GM13977 (cell line): ENCODE data around the gene APOBEC2.
"Not testable (repeated sequence)": the region's sequence is repeated elsewhere in the genome, so short reads cannot be mapped to it uniquely, and the experiment has no call there.

Source experiments
- DNase-seq: peaks from one replicate; pipeline ENCODE4 v3.0.0; 2012; ENCODE audit warnings: low spot score
- CTCF ChIP-seq: IDR thresholded peaks from 2 replicates; pipeline ENCODE4 v1.5.1; 2012; ENCODE audit warnings: mild to moderate bottlenecking, control low read depth; ENCODE audit not compliant: insufficient read depth; ENCODE audit errors: extremely low read depth, missing control alignments
- in situ Hi-C: fragments of 300-500 bp; cut with MboI; formaldehyde crosslinking; loops from one replicate; pipeline ENCODE4 v1.12.0; 2022; ENCODE audit warnings: low sequenced_read_pairs, low pct_unique_long_range_greater_than_20kb, mixed read lengths, inconsistent platforms; ENCODE audit not compliant: unreplicated experiment

Gene APOBEC2

GRCh38 chr6:41053041-41053440, at the start of gene APOBEC2:
APOBEC2 (plus strand) TSS chr6:41053202; CDS start chr6:41053348, 146 bp downstream.
- in situ Hi-C loops, result no loop called here
- TF ChIP-seq CTCF, result no peak
- no peak for DNase-seq

- DNase-seq, in situ Hi-C loops: not testable (repeated sequence)
- TF ChIP-seq CTCF, result peak; percentile 72
Measured at GRCh38 chr6:41006217-41006616, 46.8 kb upstream of the APOBEC2 start.

- in situ Hi-C loops, DNase-seq: not testable (repeated sequence)
Measured at GRCh38 chr6:41006980-41007379, 46.0 kb upstream of the APOBEC2 start.

- no peak for DNase-seq
- in situ Hi-C loops, result no loop called here
- TF ChIP-seq CTCF, result no peak
Measured at GRCh38 chr6:41008011-41008410, 45.0 kb upstream of the APOBEC2 start.

- DNase-seq, result no peak
- no peak for TF ChIP-seq CTCF
- in situ Hi-C loops, result no loop called here
Measured at GRCh38 chr6:41009669-41010068, 43.3 kb upstream of the APOBEC2 start.

GRCh38 chr6:41011673-41012072, 41.3 kb upstream of the APOBEC2 start:
- DNase-seq, result no peak
- in situ Hi-C loops, result no loop called here
- no peak for TF ChIP-seq CTCF

GRCh38 chr6:41013466-41014153, 39.4 kb upstream of the APOBEC2 start:
- in situ Hi-C loops, result no loop called here
- DNase-seq, result no peak
- TF ChIP-seq CTCF, result no peak
